GM12878 (cell line): ENCODE results near the gene PTTG1. TPM values are rescaled to one million over a fixed set of nuclear protein-coding genes. Genes with fewer than 3 reads are reported as not detected.

ENCODE experiments used
- ATF3 ChIP-seq: IDR thresholded peaks from 2 replicates; pipeline ENCODE4 v1.6.1; 2011; ENCODE audit warnings: low read depth, mild to moderate bottlenecking, low read length, moderate library complexity, borderline replicate concordance; ENCODE audit errors: extremely low read depth
- ATF7 ChIP-seq: fragments of 450-650 bp; IDR thresholded peaks from 2 replicates; pipeline ENCODE4 v1.6.1; 2016; ENCODE audit warnings: low read depth, mild to moderate bottlenecking
- CREM ChIP-seq: IDR thresholded peaks from 2 replicates; pipeline ENCODE4 v1.6.1; 2014; ENCODE audit warnings: antibody characterized with exemption, low read depth
- E2F8 ChIP-seq: fragments of 450-650 bp; IDR thresholded peaks from 2 replicates; pipeline ENCODE4 v1.6.1; 2018; ENCODE audit warnings: mild to moderate bottlenecking, low read depth, moderate library complexity; ENCODE audit not compliant: partially characterized antibody
- FOXK2 ChIP-seq: fragments of 450-650 bp; IDR thresholded peaks from 2 replicates; pipeline ENCODE4 v1.6.1; 2017; ENCODE audit warnings: mild to moderate bottlenecking, moderate library complexity
- HDGF ChIP-seq: fragments of 450-650 bp; IDR thresholded peaks from 2 replicates; pipeline ENCODE4 v1.6.1; 2016; ENCODE audit warnings: antibody characterized with exemption
- IRF5 ChIP-seq: fragments of 450-650 bp; IDR thresholded peaks from 2 replicates; pipeline ENCODE4 v1.6.1; 2017; ENCODE audit warnings: borderline replicate concordance
- KLF5 ChIP-seq: fragments of 450-650 bp; IDR thresholded peaks from 2 replicates; pipeline ENCODE4 v1.6.1; 2014; ENCODE audit warnings: mild to moderate bottlenecking; ENCODE audit not compliant: partially characterized antibody
- NFXL1 ChIP-seq: fragments of 450-650 bp; IDR thresholded peaks from 2 replicates; pipeline ENCODE4 v1.6.1; 2017; ENCODE audit warnings: antibody characterized with exemption, mild to moderate bottlenecking, borderline replicate concordance
- NFYB ChIP-seq: IDR thresholded peaks from 2 replicates; pipeline ENCODE4 v1.6.1; 2011; ENCODE audit warnings: low read depth, mild to moderate bottlenecking, low read length, improper control_type of control experiment, moderate library complexity; ENCODE audit not compliant: insufficient read depth
- RFX5 ChIP-seq: IDR thresholded peaks from 2 replicates; pipeline ENCODE4 v1.6.1; 2011; ENCODE audit warnings: low read depth, low read length, improper control_type of control experiment
- SMAD5 ChIP-seq: IDR thresholded peaks from 2 replicates; pipeline ENCODE4 v1.6.1; 2016; ENCODE audit warnings: antibody characterized with exemption, low read depth
- SMC3 ChIP-seq: IDR thresholded peaks from 2 replicates; pipeline ENCODE4 v1.6.1; 2011; ENCODE audit warnings: low read length, improper control_type of control experiment, borderline replicate concordance
- SPI1 ChIP-seq: IDR thresholded peaks from 2 replicates; pipeline ENCODE4 v1.6.1; 2011; ENCODE audit warnings: low read depth, mild to moderate bottlenecking, low read length, moderate library complexity, borderline replicate concordance; ENCODE audit not compliant: insufficient read depth
- SREBF1 ChIP-seq: IDR thresholded peaks from 2 replicates; pipeline ENCODE4 v1.6.1; 2012; ENCODE audit warnings: mild to moderate bottlenecking, low read length
- STAT1 ChIP-seq: fragments of 450-650 bp; conservative IDR thresholded peaks from 2 replicates; pipeline ENCODE4 v1.6.1; 2014; ENCODE audit warnings: antibody characterized with exemption, mild to moderate bottlenecking
- SUZ12 ChIP-seq: fragments of 200-600 bp; sonication (generic); IDR thresholded peaks from one replicate; pipeline ENCODE4 v1.6.1; 2018; ENCODE audit warnings: antibody characterized with exemption, mild to moderate bottlenecking; ENCODE audit not compliant: unreplicated experiment
- USF1 ChIP-seq: IDR thresholded peaks from 2 replicates; pipeline ENCODE4 v1.6.1; 2011; ENCODE audit warnings: borderline replicate concordance, low read depth, mild to moderate bottlenecking, moderate library complexity, mixed read lengths, low read length; ENCODE audit not compliant: insufficient read depth; ENCODE audit errors: extremely low read length
- ZBTB4 ChIP-seq: fragments of 450-650 bp; formaldehyde crosslinking; IDR thresholded peaks from 2 replicates; pipeline ENCODE4 v1.4.0; 2022; ENCODE audit warnings: mild to moderate bottlenecking, moderate library complexity
- ZNF24 ChIP-seq: fragments of 450-650 bp; IDR thresholded peaks from 2 replicates; pipeline ENCODE4 v1.6.1; 2017; ENCODE audit warnings: antibody characterized with exemption, mild to moderate bottlenecking
- ZNF622 ChIP-seq: fragments of 450-650 bp; IDR thresholded peaks from 2 replicates; pipeline ENCODE4 v1.6.1; 2017; ENCODE audit warnings: mild to moderate bottlenecking, inconsistent platforms
- polyA plus RNA-seq, 11 experiments: library from polyadenylated mRNA; depleted of rRNA in 4 of 11; unstranded in 6 of 11; stranded (reverse) in 5 of 11; fragments of >200 nt; fragmentation: Nextera tagmentation in 4 of 11; fragmentation: Illumina TruSeq in 1 of 11; extraction: Ambion mirVana in 4 of 11; extraction: Trizol in 1 of 11; gene quantifications; 1 replicate in 1 of 11; 2 replicates in 10 of 11; pipeline versions ENCODE4 v1.2.1 to v1.2.3, GENCODE V29; 2011 to 2016; ENCODE audit warnings: inconsistent platforms in 2 of 11, missing spikeins in 2 of 11, low read depth in 1 of 11
- total RNA-seq, 4 experiments: library from RNA; depleted of rRNA in 3 of 4; stranded (reverse); fragments of >200 nt in 3 of 4; fragmentation: Illumina TruSeq in 1 of 4; extraction: Trizol in 1 of 4; gene quantifications; 2 replicates each; pipeline versions ENCODE4 v1.2.1 to v1.2.3, GENCODE V29; 2013 to 2021

PTTG1 gene
- total and polyA plus RNA-seq, 10 of the 15 experiments (the other 5 are each of a cell fraction or from before 2014, with no cell fraction given): 154 to 1,033 (median 377) TPM

- no peak for TF ChIP-seq ZBTB4
- TF ChIP-seq HDGF: peak; percentile 68; the same call in 1 of the 2 replicates
- no peak for TF ChIP-seq NFXL1
- no peak for TF ChIP-seq ATF3
- peak; percentile 7; the same call in 1 of the 2 replicates for TF ChIP-seq SPI1
- no peak for TF ChIP-seq ZNF24
- TF ChIP-seq ZNF622: no peak
- TF ChIP-seq SMAD5: no peak
- TF ChIP-seq RFX5: no peak
- no peak for TF ChIP-seq SREBF1
- no peak for TF ChIP-seq ATF7
- TF ChIP-seq USF1: no peak
- no peak for TF ChIP-seq NFYB
- no peak for TF ChIP-seq STAT1
- no peak for TF ChIP-seq IRF5
- TF ChIP-seq SUZ12: no peak
- peak; percentile 14; the same call in 1 of the 2 replicates for TF ChIP-seq CREM
- TF ChIP-seq SMC3: no peak
- no peak for TF ChIP-seq E2F8
- TF ChIP-seq FOXK2: no peak
- peak; percentile 40 for TF ChIP-seq KLF5
These were observed 12.4 kb downstream of the PTTG1 start (continued) for GRCh38 chr5:160434022-160434531.
